Gastroesophageal sphincter (tissue), 4 donors: Measurements from ENCODE around the gene TMEM151A. TPM values are rescaled to one million over a fixed set of nuclear protein-coding genes. Genes with fewer than 3 reads are reported as not detected.

ENCODE experiments used
- ATAC-seq: fragments of 150-250 bp; one replicate; pipeline ENCODE4 v1.9.1; 2016; ENCODE audit warnings: mild to moderate bottlenecking, moderate library complexity
- H3K27ac ChIP-seq, 4 donors: fragments of 200-600 bp; sonication (generic) in 3 of 4; 1 replicate in 3 of 4; 2 replicates in 1 of 4; pipeline ENCODE4 v1.5.1; 2016 to 2019
- H3K27me3 ChIP-seq: fragments of 200-600 bp; sonication (generic); one replicate; pipeline ENCODE4 v1.5.1; 2019
- H3K36me3 ChIP-seq, 2 donors: fragments of 200-600 bp; sonication (generic); one replicate each; pipeline ENCODE4 v1.5.1; 2019; ENCODE audit warnings: control low read depth in 1 of 2
- H3K4me1 ChIP-seq, 3 donors: fragments of 200-600 bp; sonication (generic); 1 replicate in 2 of 3; 2 replicates in 1 of 3; pipeline ENCODE4 v1.5.1; 2016 to 2019; ENCODE audit warnings: control low read depth in 2 of 3
- H3K4me3 ChIP-seq, 2 donors: fragments of 200-600 bp; sonication (generic); one replicate each; pipeline ENCODE4 v1.5.1; 2019; ENCODE audit warnings: mild to moderate bottlenecking in 1 of 2, moderate library complexity in 1 of 2
- H3K9me3 ChIP-seq, 3 donors: fragments of 200-600 bp; sonication (generic); one replicate each; pipeline ENCODE4 v1.5.1; 2017 to 2019; ENCODE audit warnings: control low read depth in 2 of 3
- CTCF ChIP-seq, 4 experiments: fragments of 200-600 bp in 2 of 4; fragments of 450-650 bp in 2 of 4; sonication (generic) in 1 of 4; IDR thresholded peaks; one replicate each; pipeline ENCODE4 v1.5.1; 2017 to 2019; ENCODE audit warnings: antibody characterized with exemption in 4 of 4, mild to moderate bottlenecking in 2 of 4, moderate library complexity in 2 of 4
- EP300 ChIP-seq: sonication (generic); formaldehyde crosslinking; IDR thresholded peaks from one replicate; pipeline ENCODE4 v1.6.1; 2017; ENCODE audit warnings: antibody characterized with exemption, mild to moderate bottlenecking
- POLR2A ChIP-seq, 2 donors: fragments of 450-650 bp; IDR thresholded peaks; one replicate each; pipeline ENCODE4 v1.6.1; 2017; ENCODE audit warnings: antibody characterized with exemption in 2 of 2, mild to moderate bottlenecking in 2 of 2, moderate library complexity in 1 of 2
- POLR2AphosphoS5 ChIP-seq: sonication (generic); formaldehyde crosslinking; IDR thresholded peaks from one replicate; pipeline ENCODE4 v1.6.1; 2017; ENCODE audit warnings: antibody characterized with exemption
- WGBS, 2 donors: methylation state at CpG; one replicate each; pipeline ENCODE4 v1.1.5; 2018; ENCODE audit warnings: low coverage in 1 of 2; 5-methylcytosine and 5-hydroxymethylcytosine counted together
- total RNA-seq, 4 donors: library from RNA; depleted of rRNA; stranded (reverse); fragments of >200 nt; gene quantifications; one replicate each; pipeline ENCODE4 v1.1.0, GENCODE V29; 2016

The TMEM151A gene
- total RNA-seq, 4 donors from 2014 or later, result 0.66 TPM; not detected in 3

DNA sequence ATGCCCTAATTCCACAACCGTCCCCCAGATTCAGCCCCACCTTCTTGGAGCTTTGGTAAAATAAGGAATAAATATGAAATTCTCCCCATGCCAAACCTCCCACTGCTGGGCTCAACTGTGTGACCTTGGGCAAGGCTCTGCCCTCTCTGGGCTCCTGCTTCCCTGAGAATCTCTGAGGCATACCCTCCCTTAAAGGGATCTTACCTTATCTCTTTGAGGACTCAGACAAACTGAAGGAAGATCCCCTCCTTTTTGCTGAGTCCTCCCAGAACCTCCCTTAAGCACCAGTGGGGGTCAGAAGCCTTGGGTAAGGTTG lies 22.4 kb downstream of the TMEM151A start:
- Histone ChIP-seq H3K36me3 (no peaks in the 10 kb centered on the region), H3K27me3 (peaks cover 10% of the 10 kb centered on the region), H3K4me1 (peaks cover 0 to 72% (median 33%) of the 10 kb centered on the region in 3 donors), H3K9me3 (no peaks in the 10 kb centered on the region), H3K4me3 (peak overlapping the region in 1 of 2 donors; percentile 55), H3K27ac (peak overlapping the region in 3 of 4 donors; percentile 91 to 96 (median 92))
- TF ChIP-seq POLR2A (IDR thresholded peaks at IDR 0.05) (no peak), EP300 (no peak), POLR2AphosphoS5 (no peak), CTCF (IDR thresholded peaks at IDR 0.05) (no peak)
- ATAC-seq, result no peak
- 50 to 83% methylated on average over 1 of the region's 1 CpG for WGBS, 2 donors

DNA sequence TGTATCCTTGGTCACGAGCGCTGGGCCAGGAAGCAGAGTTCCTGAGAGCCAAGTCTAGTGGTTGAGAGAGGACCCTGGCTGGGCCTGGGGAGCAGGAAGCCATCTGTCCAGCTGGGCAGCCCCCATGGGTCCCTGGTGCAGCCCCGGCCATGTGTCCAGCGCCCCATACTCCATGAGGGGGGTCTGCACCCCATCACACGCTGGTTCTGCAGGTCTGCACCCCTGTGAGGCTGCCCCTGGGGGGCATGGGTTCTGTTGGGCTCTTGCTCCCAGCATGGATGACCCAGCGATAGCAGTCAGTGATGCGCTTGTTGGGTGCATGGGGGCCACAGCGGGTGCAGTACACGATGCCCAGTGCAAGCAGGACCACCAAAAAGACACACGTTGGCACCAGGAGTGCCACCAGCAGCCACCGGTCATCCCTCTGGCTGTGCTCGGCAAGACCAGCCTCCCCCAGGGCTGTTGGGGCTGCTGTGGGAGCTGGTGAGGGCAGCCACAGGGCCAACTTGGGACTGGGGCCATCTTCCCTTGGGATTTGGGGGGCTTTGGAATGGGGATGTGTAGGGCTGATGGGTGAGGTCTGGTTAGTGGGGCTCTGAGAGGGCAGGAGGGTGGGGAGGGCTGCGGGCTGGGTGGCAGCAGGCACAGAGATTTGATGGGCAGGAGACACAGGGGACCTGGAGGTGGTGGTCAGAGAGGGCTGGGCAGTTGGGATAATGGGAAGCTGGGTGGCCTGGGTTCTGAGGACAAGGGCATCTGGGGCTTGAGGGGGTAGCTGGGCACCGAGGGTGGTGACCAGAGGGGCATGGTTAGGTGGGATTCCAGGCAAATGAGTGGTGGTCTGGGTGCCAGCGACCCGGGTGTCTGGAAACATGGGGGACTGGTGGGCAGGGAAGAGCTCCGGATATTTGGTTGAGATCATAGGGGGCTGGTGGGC lies 23.1 kb downstream of the TMEM151A start:
- Histone ChIP-seq H3K27ac (peak overlapping the region in 3 of 4 donors; percentile 91 to 96 (median 92)), H3K9me3 (no peaks in the 10 kb centered on the region), H3K36me3 (no peaks in the 10 kb centered on the region), H3K4me1 (peaks cover 0 to 72% (median 33%) of the 10 kb centered on the region in 3 donors), H3K27me3 (peaks cover 10% of the 10 kb centered on the region), H3K4me3 (peak overlapping the region in 1 of 2 donors; percentile 55)
- TF ChIP-seq CTCF (IDR thresholded peaks at IDR 0.05) (no peak), POLR2AphosphoS5 (no peak), EP300 (no peak), POLR2A (IDR thresholded peaks at IDR 0.05) (no peak)
- 68 to 79% methylated on average over 3 to 8 of the region's 17 CpGs for WGBS, 2 donors
- no peak for ATAC-seq

- Histone ChIP-seq H3K9me3 (no peaks in the 10 kb centered on the region), H3K4me3 (peak overlapping the region; percentile 34 to 55), H3K27ac (peak overlapping the region in 3 of 4 donors; percentile 91 to 96 (median 92)), H3K4me1 (peaks cover 0 to 72% (median 33%) of the 10 kb centered on the region in 3 donors), H3K36me3 (no peaks in the 10 kb centered on the region), H3K27me3 (peaks cover 10% of the 10 kb centered on the region)
- no peak for ATAC-seq
- TF ChIP-seq EP300, result no peak
- no peak for TF ChIP-seq POLR2A (IDR thresholded peaks at IDR 0.05)
- no peak for TF ChIP-seq CTCF (IDR thresholded peaks at IDR 0.05)
- no peak for TF ChIP-seq POLR2AphosphoS5
- WGBS, 2 donors, result 62 to 80% methylated on average over 6 to 11 of the region's 14 CpGs
Observed at GRCh38 chr11:66315498-66315885, 23.8 kb downstream of the TMEM151A start.

DNA sequence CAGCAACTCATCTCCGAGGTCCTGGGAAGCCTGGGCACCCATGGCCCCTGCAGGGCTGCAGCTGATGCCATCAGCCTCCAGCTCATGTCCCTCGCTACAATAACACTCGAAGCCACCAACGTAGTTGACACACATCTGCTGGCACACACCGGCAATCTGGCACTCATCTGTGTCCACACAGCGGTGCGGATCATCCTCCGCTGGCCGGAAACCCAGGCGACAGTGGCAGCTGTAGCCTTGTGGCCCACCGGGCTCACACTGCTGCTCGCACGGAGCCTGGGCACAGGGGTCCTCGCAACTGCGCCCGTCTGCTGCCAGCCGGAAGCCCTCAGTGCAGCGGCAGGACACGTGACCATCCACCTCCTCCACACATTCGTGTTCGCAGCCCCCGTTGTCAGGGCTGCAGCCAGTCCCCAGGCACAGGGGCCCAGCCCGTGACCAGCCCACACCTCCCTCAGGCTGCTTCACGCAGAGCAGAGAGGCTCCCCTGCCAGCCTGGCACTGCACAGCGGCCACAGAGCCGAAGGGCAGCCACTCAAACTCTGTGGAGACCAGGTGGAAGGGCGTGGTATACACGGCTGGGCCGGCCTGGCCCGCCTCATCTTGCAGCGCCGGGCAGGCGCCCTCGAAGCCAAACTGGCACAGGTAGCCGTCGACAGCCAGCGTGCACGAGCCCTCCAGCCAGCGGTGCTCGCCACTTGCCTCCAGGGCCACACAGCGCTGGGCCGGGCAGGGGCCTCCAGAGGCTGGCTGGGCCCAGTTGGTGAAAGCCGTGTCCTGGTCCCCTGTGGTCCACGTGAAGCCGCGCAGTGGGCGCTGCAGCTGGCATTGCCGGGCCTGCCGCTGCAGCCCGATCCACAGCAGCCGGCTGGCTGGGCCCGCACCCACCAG lies 24.5 kb downstream of the TMEM151A start:
- ATAC-seq, result no peak
- H3K9me3 ChIP-seq, result no peaks in the 10 kb centered on the region
- H3K4me1 ChIP-seq, result peaks cover 0 to 72% (median 33%) of the 10 kb centered on the region in 3 donors
- peak overlapping the region; percentile 34 to 55 for H3K4me3 ChIP-seq
- peaks cover 10% of the 10 kb centered on the region for H3K27me3 ChIP-seq
- peak overlapping the region; percentile 3 to 96 (median 92) for H3K27ac ChIP-seq
- TF ChIP-seq POLR2A (IDR thresholded peaks at IDR 0.05) (no peak), POLR2AphosphoS5 (no peak), CTCF (IDR thresholded peaks at IDR 0.05) (no peak)
- H3K36me3 ChIP-seq, result no peaks in the 10 kb centered on the region
- 52% methylated on average over 7 of the region's 52 CpGs; no CpG with 5 or more reads in 1 of the 2 donors for WGBS, 2 donors
